Putamen (tissue), 1 donor: Measurements from ENCODE around the gene AIG1.
"Not testable (repeated sequence)": the region's sequence is repeated elsewhere in the genome, so short reads cannot be mapped to it uniquely, and the experiment has no call there.

ENCODE experiments used
- DNase-seq: peaks from one replicate; pipeline ENCODE4 v3.0.0-alpha.2; 2016; ENCODE audit warnings: low spot score

The AIG1 gene

GRCh38 chr6:143236151-143236798 lies 175.6 kb downstream of the AIG1 start:
- no peak for DNase-seq

DNA sequence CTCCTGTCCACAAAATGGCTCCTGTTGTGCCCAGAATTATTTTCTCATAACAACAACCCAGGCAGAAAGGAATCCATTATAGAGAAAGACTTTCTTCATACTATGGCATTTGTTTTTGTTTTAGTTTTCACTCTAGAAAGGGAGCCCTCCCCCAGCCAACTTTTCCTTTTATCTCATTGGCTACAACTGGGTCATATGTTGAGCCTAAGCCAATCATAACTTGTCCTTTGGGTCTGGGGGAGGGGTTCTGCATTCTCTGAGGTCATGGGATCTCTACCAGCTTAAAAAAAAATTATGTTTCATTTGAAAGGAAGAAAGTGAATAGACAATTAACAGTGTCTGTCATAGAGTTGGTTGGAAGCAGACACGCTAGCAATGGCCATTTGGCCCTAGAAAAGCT lies 177.6 kb downstream of the AIG1 start:
- DNase-seq: no peak

- DNase-seq: no peak
Measured at GRCh38 chr6:143241111-143241510, 180.4 kb downstream of the AIG1 start.

DNA sequence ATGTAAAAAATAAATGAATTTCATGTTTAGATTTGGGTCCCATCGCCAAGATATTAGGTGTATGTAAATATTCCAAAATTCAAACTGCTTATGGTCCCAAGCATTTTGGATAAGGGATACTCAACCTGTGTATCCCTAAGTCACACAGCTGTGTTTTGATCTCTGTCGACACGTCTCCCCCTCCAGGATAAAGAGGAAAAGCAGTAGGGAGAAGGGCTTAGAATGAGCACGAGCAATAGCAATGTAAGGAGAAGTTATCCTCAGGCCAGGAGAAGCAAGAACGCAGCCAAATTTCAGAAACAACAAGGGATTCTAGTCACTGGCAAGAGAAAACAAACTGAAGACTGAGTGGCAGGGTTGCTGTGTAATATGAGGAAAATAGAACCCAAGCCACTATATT lies 181.2 kb downstream of the AIG1 start:
- DNase-seq: no peak

DNA sequence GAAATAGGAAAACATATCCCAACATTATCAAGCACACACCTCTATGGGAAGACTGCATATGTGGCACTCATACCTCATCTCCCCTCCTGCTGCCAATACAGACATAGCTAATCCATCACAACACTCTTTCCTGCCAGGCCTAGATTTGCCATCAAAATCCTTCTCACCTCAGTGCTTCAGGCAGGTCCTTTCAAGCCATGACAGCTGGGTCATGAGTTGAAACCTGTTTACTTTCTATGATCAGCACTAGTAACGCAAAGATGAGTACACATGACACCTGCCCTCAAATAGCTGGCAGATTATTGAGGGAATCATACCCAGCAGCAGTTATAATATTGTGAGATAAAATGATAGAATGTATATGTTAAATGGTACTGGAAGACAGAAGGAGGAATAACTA lies 183.1 kb downstream of the AIG1 start:
- DNase-seq: no peak

- no peak for DNase-seq
Measured at GRCh38 chr6:143245656-143246055, 185.0 kb downstream of the AIG1 start.

DNA sequence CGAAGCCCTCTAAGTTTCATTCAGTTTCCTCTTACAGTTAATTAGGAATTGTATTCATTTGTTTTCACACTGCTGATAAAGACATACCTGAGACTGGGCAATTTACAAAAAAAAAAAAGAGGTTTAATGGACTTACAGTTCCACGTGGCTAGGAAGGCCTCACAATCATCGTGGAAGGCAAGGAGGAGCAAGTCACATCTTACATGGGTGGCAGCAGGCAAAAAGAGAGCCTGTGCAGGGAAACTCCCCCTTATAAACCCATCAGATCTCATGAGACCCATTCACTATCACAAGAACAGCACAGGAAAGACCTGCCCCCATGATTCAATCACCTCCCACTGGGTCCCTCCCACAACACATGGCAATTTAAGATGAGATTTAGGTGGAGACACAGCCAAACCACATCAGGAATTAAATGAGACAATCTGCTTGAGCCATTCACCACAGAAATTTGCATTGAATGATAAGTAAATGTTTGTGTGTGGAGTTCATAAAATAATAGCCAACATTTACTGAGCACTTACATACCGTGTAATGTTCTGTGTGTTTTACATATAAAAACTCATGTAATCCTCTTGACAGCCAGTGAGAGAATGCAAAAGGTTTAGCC lies 185.6 kb downstream of the AIG1 start:
- DNase-seq: not testable (repeated sequence)

DNA sequence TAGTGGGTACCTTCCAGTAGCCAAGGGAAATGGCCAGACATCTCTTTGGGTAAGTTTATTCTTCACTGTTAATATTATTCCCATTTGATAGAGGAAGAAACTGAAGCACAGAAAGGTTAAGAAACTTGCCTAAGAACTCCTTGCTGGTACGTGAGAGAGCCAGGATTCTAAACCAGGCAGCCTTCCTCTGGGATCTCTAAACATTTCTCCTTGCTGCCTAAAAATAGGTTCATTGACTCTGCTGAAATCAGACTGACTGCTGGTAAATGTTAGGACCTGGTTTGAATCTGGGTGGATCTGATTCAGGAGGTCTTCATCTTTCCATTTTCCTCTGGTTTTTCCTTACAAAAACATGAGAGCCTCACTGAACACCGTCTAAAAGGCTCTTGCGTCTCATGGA lies 186.9 kb downstream of the AIG1 start:
- no peak for DNase-seq

DNA sequence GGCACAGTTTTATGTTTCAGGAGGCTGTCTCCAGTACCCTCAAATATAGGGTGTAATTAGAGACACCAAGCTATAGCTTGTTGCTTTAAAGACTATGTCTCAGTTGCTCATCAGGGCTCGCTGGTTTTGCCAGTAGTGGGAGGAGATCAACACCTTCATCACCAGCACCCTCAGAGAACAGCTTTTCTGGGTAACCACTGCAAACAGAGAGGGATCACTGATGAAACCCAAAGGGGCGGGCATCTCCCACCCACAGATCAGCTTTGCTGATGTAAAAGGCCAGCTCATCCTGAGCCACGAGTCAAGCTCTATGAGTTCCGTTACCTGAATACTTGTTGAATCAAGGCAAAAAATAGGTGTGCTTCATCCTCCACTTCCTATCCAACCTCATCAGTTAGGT lies 187.7 kb downstream of the AIG1 start:
- DNase-seq: no peak

- DNase-seq: no peak
Measured at GRCh38 chr6:143251288-143251687, 190.6 kb downstream of the AIG1 start.

- no peak for DNase-seq
Measured at GRCh38 chr6:143252961-143253360, 192.3 kb downstream of the AIG1 start.

- DNase-seq: no peak
Measured at GRCh38 chr6:143253586-143253985, 192.9 kb downstream of the AIG1 start.

GRCh38 chr6:143258945-143259344 lies 198.3 kb downstream of the AIG1 start:
- no peak for DNase-seq

DNA sequence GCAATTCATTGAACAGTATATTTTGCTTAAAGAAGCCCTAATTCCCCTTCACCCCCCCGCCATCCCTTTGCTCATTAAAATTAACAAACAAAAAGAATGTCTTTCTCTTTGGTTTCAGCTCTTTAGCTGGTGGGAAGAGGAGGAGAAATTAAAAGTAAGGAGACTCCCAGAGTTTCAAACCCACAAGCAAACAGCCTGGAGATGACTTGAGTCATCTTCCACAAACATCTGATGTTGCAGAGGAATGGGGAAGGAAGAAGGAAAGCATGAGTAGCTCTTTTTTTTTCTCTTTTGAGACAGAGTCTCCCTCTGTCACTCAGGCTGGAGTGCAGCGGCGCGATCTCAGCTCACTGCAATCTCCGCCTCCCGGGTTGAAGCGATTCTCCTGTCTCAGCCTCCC lies 200.2 kb downstream of the AIG1 start:
- no peak for DNase-seq

DNA sequence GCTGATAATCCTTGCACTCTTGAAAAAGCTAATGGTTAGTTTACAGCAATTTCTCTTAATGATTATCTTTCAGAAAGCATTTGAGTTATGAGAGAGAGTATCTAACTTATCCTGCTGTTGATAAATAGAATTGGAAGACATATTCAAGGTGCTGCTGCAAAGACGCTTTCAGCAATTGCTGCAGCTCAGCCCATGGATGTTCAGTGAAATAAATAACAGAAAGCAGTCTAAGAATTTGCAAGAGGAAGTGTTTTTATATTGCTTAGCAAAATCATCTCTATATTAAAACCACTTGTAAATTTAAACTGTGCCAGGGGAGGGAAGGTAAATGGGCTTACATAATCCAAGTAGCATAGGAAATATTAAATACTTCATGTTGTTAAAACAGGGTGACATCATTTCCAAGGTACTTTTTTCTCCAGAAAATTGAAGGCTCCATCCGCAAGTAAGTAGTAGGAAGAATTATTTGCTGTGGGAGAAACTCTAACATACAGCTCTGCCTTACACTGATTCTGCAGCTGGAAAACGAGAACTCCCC lies 201.3 kb downstream of the AIG1 start:
- no peak for DNase-seq

DNA sequence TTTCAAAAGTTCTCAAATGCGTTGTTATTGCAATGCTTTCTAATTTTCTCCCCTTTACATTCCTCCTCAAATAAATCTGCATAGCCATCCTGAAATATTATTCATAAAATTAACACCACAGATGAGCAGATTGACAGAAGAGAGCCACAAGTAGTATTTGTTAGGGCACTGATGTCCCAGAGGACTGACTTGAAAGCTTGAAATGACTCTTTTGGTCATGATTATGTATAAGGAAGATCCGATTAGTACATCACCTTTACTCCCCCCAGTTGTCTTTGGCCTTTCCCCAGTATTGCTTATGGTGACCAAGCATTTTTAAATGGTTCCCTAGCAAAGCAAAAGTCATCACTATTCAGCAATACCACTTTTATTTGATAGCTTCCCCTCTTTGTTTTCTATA lies 202.2 kb downstream of the AIG1 start:
- no peak for DNase-seq

DNA sequence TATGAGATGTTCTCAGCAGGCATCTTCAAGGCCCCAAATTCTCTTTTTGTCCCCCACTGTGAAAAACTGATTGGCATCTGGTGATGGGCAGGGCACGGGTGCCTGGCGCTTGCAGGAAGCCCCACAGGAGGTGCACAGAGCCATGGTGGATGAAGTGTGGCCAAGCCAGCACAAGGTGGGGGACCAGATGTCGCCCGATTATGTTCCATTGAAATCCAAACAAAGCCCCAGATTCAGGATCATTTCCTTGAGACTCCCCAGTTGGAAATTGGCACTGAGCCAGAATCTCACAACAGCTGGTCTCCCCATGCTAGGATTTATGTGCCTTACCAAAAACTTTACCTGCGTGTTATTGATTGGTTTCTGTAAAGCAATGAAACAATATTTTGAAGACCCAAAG lies 203.7 kb downstream of the AIG1 start:
- no peak for DNase-seq

DNA sequence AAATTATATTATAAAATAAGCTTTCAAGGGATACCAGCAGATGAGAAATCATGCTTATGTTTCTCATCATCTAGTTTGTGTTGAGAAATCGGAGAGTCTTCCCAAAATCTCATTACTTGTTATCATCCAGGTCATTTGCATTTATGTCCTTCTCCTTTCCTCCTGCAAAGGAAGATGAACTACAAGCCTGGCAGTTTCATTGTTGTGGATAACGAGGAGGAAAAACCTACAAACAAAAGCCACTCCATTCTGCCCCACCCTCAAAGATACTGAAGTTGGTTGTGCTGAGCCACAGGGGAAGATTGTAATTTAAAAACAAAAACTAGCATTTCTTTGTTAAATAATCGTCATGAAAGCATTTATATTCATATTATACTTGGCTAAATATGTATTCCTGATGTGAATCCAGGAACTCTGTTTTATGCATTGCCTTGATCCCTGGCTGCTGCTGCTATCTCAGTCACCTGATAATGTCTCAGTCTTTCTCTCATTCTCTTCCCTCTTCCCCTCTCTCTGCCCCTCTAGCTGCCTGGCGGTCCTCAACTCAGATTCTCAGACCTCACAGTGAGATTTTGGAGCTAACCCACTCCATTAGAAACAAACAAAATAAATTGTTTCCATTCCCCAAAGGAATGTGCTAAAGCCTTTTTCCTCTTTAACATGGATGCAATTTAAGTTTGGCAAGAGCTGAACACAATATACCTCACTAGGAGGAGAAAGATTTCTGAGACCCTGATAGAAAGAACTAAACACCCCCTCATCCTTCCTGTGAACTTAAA lies 204.5 kb downstream of the AIG1 start:
- no peak for DNase-seq

DNA sequence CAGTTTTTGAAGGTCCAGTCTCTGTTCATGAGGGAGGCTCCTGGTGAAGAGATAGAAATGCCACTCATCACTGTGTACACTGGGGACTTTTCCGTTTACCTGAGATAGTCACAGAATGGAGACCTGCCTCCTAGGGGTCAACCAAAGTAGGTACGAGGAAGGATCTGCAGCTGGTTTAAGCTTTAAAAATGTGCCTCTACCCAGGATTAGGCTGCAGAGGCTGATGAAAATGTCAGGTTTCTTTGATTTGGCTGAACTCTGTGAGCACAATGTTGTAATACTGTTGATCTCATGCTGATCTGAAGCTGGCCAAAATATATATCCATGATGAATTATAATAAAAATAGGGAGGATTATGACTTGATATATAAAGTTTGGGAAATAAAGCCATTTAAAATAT lies 207.1 kb downstream of the AIG1 start:
- no peak for DNase-seq

GRCh38 chr6:143268439-143268838 lies 207.8 kb downstream of the AIG1 start:
- no peak for DNase-seq

DNA sequence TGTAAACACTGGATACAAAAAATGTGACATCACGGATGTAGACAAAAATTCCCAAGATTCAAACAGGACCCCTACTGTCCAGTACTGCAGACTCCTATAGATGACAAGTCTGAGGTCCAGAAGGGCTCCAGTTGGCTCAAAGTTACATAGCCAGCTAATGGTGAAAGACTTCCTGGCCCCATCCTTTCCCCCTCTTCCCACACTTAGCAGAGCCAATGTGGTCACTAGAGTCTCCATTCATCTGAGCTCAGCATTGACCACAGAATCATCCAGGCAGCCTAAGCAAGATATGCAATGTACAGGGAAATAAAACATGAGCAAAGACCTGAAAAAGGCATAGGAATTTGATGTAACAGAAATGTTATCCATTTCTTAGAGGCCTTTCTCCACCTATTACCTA lies 209.3 kb downstream of the AIG1 start:
- no peak for DNase-seq

DNA sequence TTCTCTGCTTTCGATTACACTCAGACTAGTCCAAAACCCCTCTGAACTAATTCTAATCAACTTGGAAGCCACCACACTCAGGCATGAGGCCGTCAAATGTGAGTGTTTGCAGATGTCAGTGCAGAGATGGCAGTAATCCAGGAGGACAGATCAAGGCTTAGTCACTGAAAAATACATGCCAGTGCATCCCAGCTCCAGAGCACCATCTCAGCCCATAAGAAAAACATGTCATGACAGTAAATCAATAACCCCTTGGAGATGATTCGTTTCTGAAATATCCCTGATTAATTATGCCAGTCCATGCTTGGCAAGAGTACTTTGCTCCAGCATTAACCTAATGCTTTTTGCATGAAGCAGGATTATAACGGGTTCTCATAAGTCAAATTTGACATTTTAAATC lies 210.3 kb downstream of the AIG1 start:
- peak; percentile 33 for DNase-seq

GRCh38 chr6:143276436-143276835 lies 215.7 kb downstream of the AIG1 start:
- DNase-seq: no peak
